ENCODE results near the gene PCDHGA3.

DNA sequence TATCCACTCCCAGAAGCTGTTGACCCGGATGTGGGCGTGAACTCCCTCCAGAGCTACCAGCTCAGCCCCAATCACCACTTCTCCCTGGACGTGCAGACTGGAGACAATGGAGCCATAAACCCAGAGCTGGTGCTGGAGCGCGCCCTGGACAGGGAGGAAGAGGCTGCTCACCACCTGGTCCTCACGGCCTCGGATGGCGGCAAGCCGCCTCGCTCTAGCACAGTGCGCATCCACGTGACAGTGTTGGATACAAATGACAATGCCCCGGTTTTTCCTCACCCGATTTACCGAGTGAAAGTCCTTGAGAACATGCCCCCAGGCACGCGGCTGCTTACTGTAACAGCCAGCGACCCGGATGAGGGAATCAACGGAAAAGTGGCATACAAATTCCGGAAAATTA lies 49.6 kb downstream of the PCDHGA3 start:
- TF ChIP-seq, protein P1, sequence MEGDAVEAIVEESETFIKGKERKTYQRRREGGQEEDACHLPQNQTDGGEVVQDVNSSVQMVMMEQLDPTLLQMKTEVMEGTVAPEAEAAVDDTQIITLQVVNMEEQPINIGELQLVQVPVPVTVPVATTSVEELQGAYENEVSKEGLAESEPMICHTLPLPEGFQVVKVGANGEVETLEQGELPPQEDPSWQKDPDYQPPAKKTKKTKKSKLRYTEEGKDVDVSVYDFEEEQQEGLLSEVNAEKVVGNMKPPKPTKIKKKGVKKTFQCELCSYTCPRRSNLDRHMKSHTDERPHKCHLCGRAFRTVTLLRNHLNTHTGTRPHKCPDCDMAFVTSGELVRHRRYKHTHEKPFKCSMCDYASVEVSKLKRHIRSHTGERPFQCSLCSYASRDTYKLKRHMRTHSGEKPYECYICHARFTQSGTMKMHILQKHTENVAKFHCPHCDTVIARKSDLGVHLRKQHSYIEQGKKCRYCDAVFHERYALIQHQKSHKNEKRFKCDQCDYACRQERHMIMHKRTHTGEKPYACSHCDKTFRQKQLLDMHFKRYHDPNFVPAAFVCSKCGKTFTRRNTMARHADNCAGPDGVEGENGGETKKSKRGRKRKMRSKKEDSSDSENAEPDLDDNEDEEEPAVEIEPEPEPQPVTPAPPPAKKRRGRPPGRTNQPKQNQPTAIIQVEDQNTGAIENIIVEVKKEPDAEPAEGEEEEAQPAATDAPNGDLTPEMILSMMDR (tag by site-specific recombination; IDR thresholded peaks at IDR 0.05), result no peak
- no peak for TF ChIP-seq ZNF311 (tag by site-specific recombination; IDR thresholded peaks at IDR 0.05; ENCODE audit: borderline replicate concordance)
- no peak for TF ChIP-seq GLI4 (tag by site-specific recombination; IDR thresholded peaks at IDR 0.05)
- TF ChIP-seq ZNF169 (tag by site-specific recombination; IDR thresholded peaks at IDR 0.05), result no peak
- TF ChIP-seq, protein P2, sequence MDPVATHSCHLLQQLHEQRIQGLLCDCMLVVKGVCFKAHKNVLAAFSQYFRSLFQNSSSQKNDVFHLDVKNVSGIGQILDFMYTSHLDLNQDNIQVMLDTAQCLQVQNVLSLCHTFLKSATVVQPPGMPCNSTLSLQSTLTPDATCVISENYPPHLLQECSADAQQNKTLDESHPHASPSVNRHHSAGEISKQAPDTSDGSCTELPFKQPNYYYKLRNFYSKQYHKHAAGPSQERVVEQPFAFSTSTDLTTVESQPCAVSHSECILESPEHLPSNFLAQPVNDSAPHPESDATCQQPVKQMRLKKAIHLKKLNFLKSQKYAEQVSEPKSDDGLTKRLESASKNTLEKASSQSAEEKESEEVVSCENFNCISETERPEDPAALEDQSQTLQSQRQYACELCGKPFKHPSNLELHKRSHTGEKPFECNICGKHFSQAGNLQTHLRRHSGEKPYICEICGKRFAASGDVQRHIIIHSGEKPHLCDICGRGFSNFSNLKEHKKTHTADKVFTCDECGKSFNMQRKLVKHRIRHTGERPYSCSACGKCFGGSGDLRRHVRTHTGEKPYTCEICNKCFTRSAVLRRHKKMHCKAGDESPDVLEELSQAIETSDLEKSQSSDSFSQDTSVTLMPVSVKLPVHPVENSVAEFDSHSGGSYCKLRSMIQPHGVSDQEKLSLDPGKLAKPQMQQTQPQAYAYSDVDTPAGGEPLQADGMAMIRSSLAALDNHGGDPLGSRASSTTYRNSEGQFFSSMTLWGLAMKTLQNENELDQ (tag by site-specific recombination; IDR thresholded peaks at IDR 0.05; ENCODE audit: low read depth), result no peak

All from HEK293 (cell line).